B cell (primary cell): ENCODE measurements around the gene BLOC1S3. TPM values are rescaled to one million over a fixed set of nuclear protein-coding genes. Genes with fewer than 3 reads are reported as not detected.

Experiments
- ATAC-seq: fragments of 200-7000 bp; cut with Tn5 transposase; one replicate; pipeline ENCODE4 v1.10.0; 2021; ENCODE audit warnings: low read depth, mild to moderate bottlenecking, moderate number of reproducible peaks, moderate library complexity
- CTCF ChIA-PET: fragments of 350-600 bp; sonication (Branson Sonifier 250); formaldehyde crosslinking; loops from one replicate; lab custom pipeline; 2021; ENCODE audit warnings: antibody characterized with exemption, inconsistent platforms; lab: Charles Lee
- POLR2A ChIA-PET: fragments of 350-600 bp; sonication (Branson Sonifier 250); formaldehyde crosslinking; loops from one replicate; lab custom pipeline; 2021; ENCODE audit warnings: antibody characterized with exemption; lab: Charles Lee
- DNase-seq: peaks from one replicate; pipeline ENCODE4 v3.0.0; 2013
- H2AFZ ChIP-seq: 2 replicates; pipeline ENCODE4 v1.6.1; 2012; ENCODE audit warnings: mild to moderate bottlenecking, low read depth, low read length; ENCODE audit not compliant: insufficient read depth, poor library complexity, severe bottlenecking
- H3K27ac ChIP-seq, 2 donors: 1 replicate in 1 of 2; 2 replicates in 1 of 2; pipeline ENCODE4 v1.5.1; 2012 to 2013; ENCODE audit warnings: low read length in 2 of 2, mild to moderate bottlenecking in 2 of 2, moderate library complexity in 1 of 2
- H3K27me3 ChIP-seq, 4 experiments: fragments of 200-600 bp in 1 of 4; sonication (generic) in 1 of 4; replicated peaks in 1 of 4; 1 replicate in 2 of 4; 2 replicates in 2 of 4; pipeline versions ENCODE4 v1.6.1 to v1.7.0; 2013 to 2016; ENCODE audit warnings: low read length in 3 of 4, mild to moderate bottlenecking in 2 of 4, mixed read lengths in 1 of 4, moderate library complexity in 1 of 4; ENCODE audit not compliant: insufficient read depth in 4 of 4, control insufficient read depth in 3 of 4; ENCODE audit errors: control extremely low read depth in 1 of 4
- H3K36me3 ChIP-seq, 2 experiments: replicated peaks in 1 of 2; 1 replicate in 1 of 2; 2 replicates in 1 of 2; pipeline versions ENCODE4 v1.6.1 to v1.7.1; 2013; ENCODE audit warnings: low read length in 1 of 2; ENCODE audit not compliant: insufficient read depth in 2 of 2, control insufficient read depth in 1 of 2; ENCODE audit errors: control extremely low read depth in 1 of 2, extremely low read depth in 1 of 2
- H3K4me1 ChIP-seq, 2 donors: fragments of 200-600 bp in 1 of 2; sonication (generic) in 1 of 2; 1 replicate in 1 of 2; 2 replicates in 1 of 2; pipeline versions ENCODE4 v1.5.1 to v1.6.1; 2013 to 2017; ENCODE audit warnings: low read length in 2 of 2; ENCODE audit not compliant: control insufficient read depth in 2 of 2, insufficient read depth in 2 of 2
- H3K4me2 ChIP-seq: replicated peaks from 2 replicates; pipeline ENCODE3; 2012; ENCODE audit warnings: mild to moderate bottlenecking, low read depth, low read length; ENCODE audit not compliant: poor library complexity, severe bottlenecking
- H3K4me3 ChIP-seq, 5 experiments: fragments of 200-600 bp in 1 of 5; sonication (generic) in 1 of 5; 1 replicate in 3 of 5; 2 replicates in 2 of 5; pipeline versions ENCODE4 v1.5.1 to v1.7.0; 2011 to 2016; ENCODE audit warnings: low read length in 4 of 5, mild to moderate bottlenecking in 4 of 5, low read depth in 2 of 5, control low read depth in 1 of 5, moderate library complexity in 1 of 5; ENCODE audit not compliant: insufficient read depth in 1 of 5; ENCODE audit errors: control extremely low read depth in 1 of 5, extremely low read depth in 1 of 5
- H3K79me2 ChIP-seq: fragments of 200-600 bp; sonication (generic); one replicate; pipeline ENCODE4 v1.6.0; 2016; ENCODE audit warnings: low read length; ENCODE audit not compliant: control insufficient read depth, insufficient read depth
- H3K9ac ChIP-seq: fragments of 200-600 bp; sonication (generic); 2 replicates; pipeline ENCODE4 v1.6.1; 2017; ENCODE audit warnings: mild to moderate bottlenecking, low read length, moderate library complexity
- H3K9me3 ChIP-seq, 3 donors: one replicate each; pipeline versions ENCODE4 v1.6.1 to v1.7.1; 2013; ENCODE audit warnings: low read length in 2 of 3; ENCODE audit not compliant: control insufficient read depth in 2 of 3, insufficient read depth in 1 of 3; ENCODE audit errors: control extremely low read depth in 1 of 3
- H4K20me1 ChIP-seq: 2 replicates; pipeline ENCODE4 v1.6.0; 2012; ENCODE audit warnings: mild to moderate bottlenecking, low read length; ENCODE audit not compliant: insufficient read depth, control insufficient read depth, poor library complexity, severe bottlenecking
- H3K27ac Mint-ChIP-seq: one replicate; pipeline ENCODE4 v1.8.0; 2021; ENCODE audit warnings: mixed read lengths
- H3K27me3 Mint-ChIP-seq: one replicate; pipeline ENCODE4 v1.8.0; 2021; ENCODE audit warnings: mixed read lengths
- H3K4me1 Mint-ChIP-seq: one replicate; pipeline ENCODE4 v1.8.0; 2021; ENCODE audit warnings: mixed read lengths
- H3K4me3 Mint-ChIP-seq: one replicate; pipeline ENCODE4 v1.8.0; 2021; ENCODE audit warnings: mixed read lengths
- H3K9me3 Mint-ChIP-seq: one replicate; pipeline ENCODE4 v1.8.0; 2022; ENCODE audit warnings: mixed read lengths; ENCODE audit not compliant: insufficient read depth
- EZH2 ChIP-seq: IDR thresholded peaks from 2 replicates; pipeline ENCODE4 v1.6.1; 2012; ENCODE audit warnings: borderline replicate concordance, low read depth, mild to moderate bottlenecking, moderate library complexity, low read length; ENCODE audit not compliant: insufficient read depth, poor library complexity, severe bottlenecking
- whole genome bisulfite sequencing: methylation state at CpG from one replicate; pipeline ENCODE4 v1.1.5; 2013; ENCODE audit warnings: missing lambda C conversion rate; ENCODE audit not compliant: insufficient coverage; 5-methylcytosine and 5-hydroxymethylcytosine counted together
- intact Hi-C: fragments of 100-400 bp; cut with micrococcal nuclease; formaldehyde crosslinking; loops from one replicate; pipeline ENCODE4 v1.10.0; 2022
- polyA plus RNA-seq: library from polyadenylated mRNA; depleted of rRNA; stranded (reverse); fragments of >200 nt; gene quantifications from 2 replicates; pipeline ENCODE4 v1.2.3, GENCODE V29; 2012
- total RNA-seq, 2 donors: library from RNA; stranded (reverse); fragments of 120-200 nt in 1 of 2; gene quantifications; 1 replicate in 1 of 2; 2 replicates in 1 of 2; pipeline versions ENCODE4 v1.2.3 to v1.2.4, GENCODE V29; 2013 to 2022
- TF ChIP-seq, protein P1 (sequence below): fragments of 200-600 bp; IDR thresholded peaks from one replicate; pipeline ENCODE4 v1.8.0; 2022; ENCODE audit warnings: antibody characterized with exemption, mild to moderate bottlenecking

Gene BLOC1S3
- total and polyA plus RNA-seq, 2 donors (not counting 1 experiment from before 2014, with no cell fraction given) = 7.2 to 21.1 TPM

DNA sequence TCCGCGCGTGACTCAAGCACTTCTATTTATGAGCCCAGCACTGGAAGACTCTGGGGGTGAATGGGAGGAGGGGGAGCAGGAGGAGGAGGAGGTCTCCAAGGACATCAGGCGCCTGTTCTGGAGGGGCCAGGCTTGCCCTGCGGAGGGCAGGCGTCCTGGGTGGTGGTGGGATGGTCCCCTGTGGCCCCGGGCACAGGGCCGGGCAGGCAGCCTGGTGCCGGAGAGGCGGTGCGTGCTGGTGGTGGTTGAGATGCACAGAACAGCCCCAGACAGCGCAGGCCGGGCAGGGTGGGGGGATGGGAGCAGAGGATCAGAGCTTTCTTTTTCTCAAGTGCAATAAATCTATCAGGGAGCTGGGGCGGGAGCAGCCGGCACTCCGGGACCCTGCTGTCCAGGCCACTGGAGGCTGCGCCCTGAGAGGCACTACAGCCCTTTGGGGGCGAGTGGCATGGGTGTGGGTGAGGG, 31.8 kb upstream of the BLOC1S3 start:
- no peak overlapping the region for H3K9ac ChIP-seq
- Mint-ChIP-seq H3K9me3 (no peaks in the 10 kb centered on the region), H3K4me3 (no peak overlapping the region), H3K4me1 (peaks cover 4% of the 10 kb centered on the region), H3K27me3 (peaks cover 3% of the 10 kb centered on the region), H3K27ac (no peak overlapping the region)
- no peak for TF ChIP-seq EZH2
- TF ChIP-seq, protein P1, sequence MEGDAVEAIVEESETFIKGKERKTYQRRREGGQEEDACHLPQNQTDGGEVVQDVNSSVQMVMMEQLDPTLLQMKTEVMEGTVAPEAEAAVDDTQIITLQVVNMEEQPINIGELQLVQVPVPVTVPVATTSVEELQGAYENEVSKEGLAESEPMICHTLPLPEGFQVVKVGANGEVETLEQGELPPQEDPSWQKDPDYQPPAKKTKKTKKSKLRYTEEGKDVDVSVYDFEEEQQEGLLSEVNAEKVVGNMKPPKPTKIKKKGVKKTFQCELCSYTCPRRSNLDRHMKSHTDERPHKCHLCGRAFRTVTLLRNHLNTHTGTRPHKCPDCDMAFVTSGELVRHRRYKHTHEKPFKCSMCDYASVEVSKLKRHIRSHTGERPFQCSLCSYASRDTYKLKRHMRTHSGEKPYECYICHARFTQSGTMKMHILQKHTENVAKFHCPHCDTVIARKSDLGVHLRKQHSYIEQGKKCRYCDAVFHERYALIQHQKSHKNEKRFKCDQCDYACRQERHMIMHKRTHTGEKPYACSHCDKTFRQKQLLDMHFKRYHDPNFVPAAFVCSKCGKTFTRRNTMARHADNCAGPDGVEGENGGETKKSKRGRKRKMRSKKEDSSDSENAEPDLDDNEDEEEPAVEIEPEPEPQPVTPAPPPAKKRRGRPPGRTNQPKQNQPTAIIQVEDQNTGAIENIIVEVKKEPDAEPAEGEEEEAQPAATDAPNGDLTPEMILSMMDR = no peak
- no peak for ATAC-seq
- DNase-seq = no peak
- H3K9me3 ChIP-seq = peaks cover 0 to 7% (median 0%) of the 10 kb centered on the region in 3 donors
- H3K27ac ChIP-seq = no peak overlapping the region
- intact Hi-C loops = no loop called here
- ChIA-PET CTCF (no interaction called here), POLR2A (no interaction called here)
- no peaks in the 10 kb centered on the region for H3K79me2 ChIP-seq
- WGBS = 97% methylated on average over 17 of the region's 18 CpGs
- no peaks in the 10 kb centered on the region for H4K20me1 ChIP-seq
- H2AFZ ChIP-seq = no peak overlapping the region
- H3K27me3 ChIP-seq = peaks cover 0 to 6% (median 3%) of the 10 kb centered on the region in 4 experiments
- peaks cover under 1 to 5% of the 10 kb centered on the region in 2 donors for H3K4me1 ChIP-seq
- H3K4me2 ChIP-seq = no peak overlapping the region
- H3K36me3 ChIP-seq = peaks cover 0 to 15% of the 10 kb centered on the region in 2 experiments
- H3K4me3 ChIP-seq = no peak overlapping the region

DNA sequence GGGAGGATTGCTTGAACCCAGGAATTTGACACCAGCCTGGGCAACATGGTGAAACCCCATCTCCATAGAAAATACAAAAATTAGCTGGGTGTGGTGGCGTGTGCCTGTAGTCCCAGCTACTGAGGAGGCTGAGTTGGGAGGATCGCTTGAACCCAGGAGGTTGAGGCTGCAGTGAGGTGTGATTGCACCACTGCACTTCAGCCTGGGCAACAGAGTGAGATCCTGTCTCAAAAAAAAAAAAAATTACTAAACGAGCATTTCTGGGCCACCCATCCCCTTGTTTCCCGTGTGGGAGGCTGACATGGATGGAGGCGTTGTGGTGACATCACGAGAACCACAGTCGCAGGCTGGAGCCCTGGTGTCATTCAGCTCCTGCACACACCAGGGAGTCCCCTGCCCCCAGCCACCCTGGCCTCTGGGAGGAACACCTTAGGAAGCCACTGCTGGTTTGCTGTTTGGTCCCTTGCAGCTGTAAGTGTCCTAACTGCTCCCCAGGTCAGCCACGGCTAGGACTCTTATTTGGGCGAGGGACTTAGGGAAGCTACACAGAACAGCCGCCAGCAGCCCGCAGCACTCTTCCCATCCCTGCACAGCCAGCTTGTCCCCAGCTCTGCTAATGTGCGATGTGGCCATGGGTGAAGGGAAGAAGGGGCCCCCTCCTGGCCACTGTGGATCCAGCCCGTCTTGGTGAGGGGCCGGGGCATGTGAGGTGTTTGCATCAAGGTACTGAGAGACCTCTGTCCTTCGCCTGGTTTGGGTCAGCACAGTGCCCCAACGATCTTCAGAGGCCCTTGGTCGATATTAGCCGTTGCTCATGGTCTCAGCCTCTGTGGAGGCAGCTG, 30.5 kb upstream of the BLOC1S3 start:
- Histone ChIP-seq H4K20me1 (no peaks in the 10 kb centered on the region), H3K36me3 (peaks cover 0 to 10% of the 10 kb centered on the region in 2 experiments), H3K4me2 (no peak overlapping the region), H2AFZ (no peak overlapping the region), H3K79me2 (no peaks in the 10 kb centered on the region), H3K4me1 (peaks cover 10 to 18% of the 10 kb centered on the region in 2 donors), H3K27ac (no peak overlapping the region), H3K9me3 (peaks cover 0 to 16% (median 0%) of the 10 kb centered on the region in 3 donors), H3K9ac (no peak overlapping the region), H3K4me3 (no peak overlapping the region), H3K27me3 (peaks cover 0 to 17% (median 4%) of the 10 kb centered on the region in 4 experiments)
- Mint-ChIP-seq H3K9me3 (no peaks in the 10 kb centered on the region), H3K4me1 (peaks cover 9% of the 10 kb centered on the region), H3K27me3 (peaks cover 8% of the 10 kb centered on the region), H3K27ac (no peak overlapping the region), H3K4me3 (no peak overlapping the region)
- DNase-seq = no peak
- ChIA-PET CTCF (interaction anchor here (1.3 kb wide), 1 partner anchor 11 kb away, joined by 3 read pairs; no protein-coding TSS in a partner anchor), POLR2A (no interaction called here)
- no peak for ATAC-seq
- WGBS = 95% methylated on average over 16 of the region's 18 CpGs
- intact Hi-C loops = no loop called here
- TF ChIP-seq, protein P1 = no peak
- TF ChIP-seq EZH2 = no peak
